C4-2B (cell line): ENCODE data around the gene ZNF79.

Source experiments
- H3K27ac ChIP-seq: fragments of 450-650 bp; 2 replicates; pipeline ENCODE4 v1.5.1; 2017
- ZFX ChIP-seq: fragments of 450-650 bp; IDR thresholded peaks from 2 replicates; pipeline ENCODE4 v1.6.1; 2017
- TF ChIP-seq, protein P1 (sequence below): fragments of 450-650 bp; conservative IDR thresholded peaks from 2 replicates; pipeline ENCODE4 v1.5.1; 2017; ENCODE audit warnings: mild to moderate bottlenecking

ZNF79 gene

DNA sequence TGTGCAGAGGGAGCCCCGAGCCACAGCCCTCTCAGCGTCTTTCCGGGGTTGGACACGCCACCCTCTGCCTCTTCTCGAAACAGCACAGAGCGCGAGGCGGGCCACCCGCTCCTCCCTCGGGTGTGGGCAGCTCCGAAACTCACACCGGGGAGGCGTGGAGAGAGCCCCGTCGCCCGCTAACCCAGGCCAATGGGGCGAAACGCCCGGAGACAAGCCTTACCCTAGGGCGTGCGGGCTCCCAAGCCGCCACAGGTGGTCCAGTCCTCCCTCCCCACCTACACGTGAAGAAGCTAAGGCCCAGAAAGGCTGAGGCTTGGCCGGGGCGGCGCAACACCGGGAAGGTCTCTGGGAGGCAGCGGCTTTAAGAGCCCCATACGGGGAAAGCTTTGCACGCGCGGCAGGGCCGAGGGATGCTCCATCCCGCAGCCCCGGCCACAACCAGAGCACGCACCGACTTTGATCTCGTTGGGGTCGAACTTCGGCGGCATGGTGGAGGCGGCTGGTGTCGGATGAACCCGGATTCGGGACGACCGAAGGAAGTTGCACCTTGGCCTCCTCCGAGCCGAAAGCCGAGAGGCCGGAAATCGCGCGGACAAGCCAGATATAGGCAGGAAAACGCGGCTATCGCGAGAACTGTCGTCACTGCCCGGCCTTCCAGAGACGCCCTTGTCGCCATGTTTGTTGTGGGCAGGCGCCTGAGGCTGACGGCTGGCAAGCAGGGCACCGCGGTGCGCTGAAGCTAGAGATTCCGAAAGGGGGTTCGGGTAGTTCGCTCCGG, 26.8 kb downstream of the ZNF79 start, which contains the start of the genes LRSAM1 and RPL12:
TSS of gene LRSAM1 (plus strand) at position 681 of the 778 bp plus-strand sequence. CDS start 3,018 bp downstream, outside the sequence.
TSS of gene RPL12 (minus strand) at position 577 of the 778 bp plus-strand sequence. CDS start at position 488, 89 bp downstream.
- peak; percentile 57; the same call in 1 of the 2 replicates for TF ChIP-seq ZFX
- TF ChIP-seq, protein P1, sequence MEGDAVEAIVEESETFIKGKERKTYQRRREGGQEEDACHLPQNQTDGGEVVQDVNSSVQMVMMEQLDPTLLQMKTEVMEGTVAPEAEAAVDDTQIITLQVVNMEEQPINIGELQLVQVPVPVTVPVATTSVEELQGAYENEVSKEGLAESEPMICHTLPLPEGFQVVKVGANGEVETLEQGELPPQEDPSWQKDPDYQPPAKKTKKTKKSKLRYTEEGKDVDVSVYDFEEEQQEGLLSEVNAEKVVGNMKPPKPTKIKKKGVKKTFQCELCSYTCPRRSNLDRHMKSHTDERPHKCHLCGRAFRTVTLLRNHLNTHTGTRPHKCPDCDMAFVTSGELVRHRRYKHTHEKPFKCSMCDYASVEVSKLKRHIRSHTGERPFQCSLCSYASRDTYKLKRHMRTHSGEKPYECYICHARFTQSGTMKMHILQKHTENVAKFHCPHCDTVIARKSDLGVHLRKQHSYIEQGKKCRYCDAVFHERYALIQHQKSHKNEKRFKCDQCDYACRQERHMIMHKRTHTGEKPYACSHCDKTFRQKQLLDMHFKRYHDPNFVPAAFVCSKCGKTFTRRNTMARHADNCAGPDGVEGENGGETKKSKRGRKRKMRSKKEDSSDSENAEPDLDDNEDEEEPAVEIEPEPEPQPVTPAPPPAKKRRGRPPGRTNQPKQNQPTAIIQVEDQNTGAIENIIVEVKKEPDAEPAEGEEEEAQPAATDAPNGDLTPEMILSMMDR: no peak
- peak within 1 kb of the TSS; percentile 96 for H3K27ac ChIP-seq

DNA sequence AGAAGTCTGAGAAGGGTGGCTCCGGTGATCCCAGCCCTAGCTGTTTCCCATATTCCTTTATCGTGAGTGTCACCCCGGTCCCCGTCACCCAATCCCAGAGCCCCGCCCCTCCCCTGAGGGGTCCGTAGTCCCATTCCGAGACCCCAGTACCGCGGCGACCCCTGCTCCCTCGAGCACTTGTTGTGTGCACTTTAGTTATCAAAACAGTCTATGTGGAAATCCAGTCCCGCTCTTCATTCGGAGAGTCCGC, 27.4 kb downstream of the ZNF79 start:
- TF ChIP-seq, protein P1: no peak
- TF ChIP-seq ZFX: no peak
- H3K27ac ChIP-seq: peak overlapping the region; percentile 96

DNA sequence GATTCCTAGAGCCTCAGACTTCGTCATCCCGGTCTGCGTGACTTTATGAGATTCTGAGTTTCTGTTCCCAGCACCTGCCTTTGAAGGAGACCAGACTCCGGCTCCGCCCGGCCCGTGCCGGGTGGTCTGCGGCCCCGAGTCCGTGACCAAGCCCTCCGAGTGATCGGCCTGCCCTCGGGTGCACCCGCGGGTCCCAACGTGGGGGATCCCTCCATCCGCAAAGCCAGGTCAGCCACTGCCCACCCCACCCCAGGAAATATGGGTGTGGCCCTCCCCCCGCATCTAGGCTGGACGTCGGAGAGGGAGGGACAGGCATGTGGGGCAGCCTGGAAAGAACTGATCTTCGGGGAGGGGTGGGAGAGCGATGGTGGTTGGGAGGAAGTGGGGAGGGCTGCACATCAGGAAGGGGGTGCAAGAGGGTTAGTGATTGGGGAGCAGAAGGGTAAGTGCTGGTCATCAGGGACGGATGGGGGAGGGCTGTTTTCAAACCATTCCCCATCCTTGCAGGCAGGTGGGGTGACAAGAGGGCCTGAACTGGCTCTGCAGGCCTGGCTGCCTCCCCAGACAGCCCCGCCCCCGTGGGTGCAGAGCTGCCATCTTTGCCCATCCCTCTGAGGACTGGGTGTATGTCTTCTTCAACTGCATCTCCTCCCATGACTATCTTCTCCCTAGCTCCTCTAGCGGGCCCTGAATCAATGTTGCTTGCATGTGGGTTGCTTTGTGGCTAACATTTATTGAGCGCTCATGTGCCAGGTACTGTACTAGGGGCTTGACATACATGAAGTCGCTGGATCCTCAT, 27.9 kb downstream of the ZNF79 start:
- TF ChIP-seq, protein P1: no peak; the same call in 1 of the 2 replicates
- no peak for TF ChIP-seq ZFX
- H3K27ac ChIP-seq: peak overlapping the region; percentile 96

DNA sequence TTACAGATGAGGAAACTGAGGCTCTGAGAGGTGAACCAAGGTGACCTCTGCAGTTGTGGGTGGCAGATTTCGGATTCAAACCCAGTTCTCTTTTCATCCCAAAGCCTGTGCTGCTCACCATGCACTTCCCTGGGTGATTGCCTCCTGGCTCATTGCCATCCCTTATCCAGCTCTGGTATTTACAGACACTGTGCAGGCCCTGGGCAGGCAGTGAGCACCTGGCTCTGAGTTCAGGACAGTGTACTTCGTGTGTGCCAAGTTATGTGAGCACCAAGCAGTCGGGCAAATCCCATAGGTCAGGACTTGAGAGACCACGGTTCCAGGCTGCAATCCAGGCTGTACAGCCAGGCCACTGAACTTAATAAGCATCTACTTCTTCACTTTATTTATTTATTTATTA, 28.5 kb downstream of the ZNF79 start:
- no peak for TF ChIP-seq ZFX
- TF ChIP-seq, protein P1: no peak; the same call in 1 of the 2 replicates
- peak overlapping the region; percentile 96 for H3K27ac ChIP-seq

DNA sequence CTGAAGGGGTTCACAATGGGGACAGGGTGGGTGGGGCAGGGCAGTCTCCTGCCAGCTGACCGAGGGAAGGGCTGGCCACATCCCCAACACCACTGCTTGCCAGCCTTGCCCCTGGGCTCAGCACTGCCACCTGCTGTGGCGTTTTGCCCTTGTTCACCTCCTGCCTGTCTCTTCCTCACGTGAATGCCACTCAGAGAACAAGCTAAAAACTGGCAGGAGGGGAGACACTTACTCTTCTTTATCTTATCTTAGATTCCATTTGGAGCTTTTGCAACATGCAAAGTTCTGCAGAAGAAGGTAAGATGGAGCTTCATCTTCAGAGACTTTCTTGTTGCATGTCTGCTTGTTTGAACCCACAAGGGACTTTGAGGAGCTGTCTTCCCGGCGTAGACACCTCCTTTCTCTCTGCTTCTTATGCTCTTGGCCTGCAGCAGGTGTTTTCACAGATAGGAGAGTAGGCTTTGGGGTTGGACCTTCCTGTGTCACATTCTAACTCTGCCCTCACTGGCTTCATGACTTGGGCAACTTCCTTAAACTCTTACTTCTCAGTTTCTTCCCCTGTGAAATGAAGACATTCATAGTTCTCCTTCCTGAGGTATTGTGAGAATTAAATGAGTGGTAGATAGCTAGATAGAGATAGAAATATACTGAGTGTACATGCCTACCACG, 31.3 kb downstream of the ZNF79 start:
- TF ChIP-seq ZFX: no peak
- TF ChIP-seq, protein P1: no peak; the same call in 1 of the 2 replicates
- H3K27ac ChIP-seq: no peak overlapping the region

DNA sequence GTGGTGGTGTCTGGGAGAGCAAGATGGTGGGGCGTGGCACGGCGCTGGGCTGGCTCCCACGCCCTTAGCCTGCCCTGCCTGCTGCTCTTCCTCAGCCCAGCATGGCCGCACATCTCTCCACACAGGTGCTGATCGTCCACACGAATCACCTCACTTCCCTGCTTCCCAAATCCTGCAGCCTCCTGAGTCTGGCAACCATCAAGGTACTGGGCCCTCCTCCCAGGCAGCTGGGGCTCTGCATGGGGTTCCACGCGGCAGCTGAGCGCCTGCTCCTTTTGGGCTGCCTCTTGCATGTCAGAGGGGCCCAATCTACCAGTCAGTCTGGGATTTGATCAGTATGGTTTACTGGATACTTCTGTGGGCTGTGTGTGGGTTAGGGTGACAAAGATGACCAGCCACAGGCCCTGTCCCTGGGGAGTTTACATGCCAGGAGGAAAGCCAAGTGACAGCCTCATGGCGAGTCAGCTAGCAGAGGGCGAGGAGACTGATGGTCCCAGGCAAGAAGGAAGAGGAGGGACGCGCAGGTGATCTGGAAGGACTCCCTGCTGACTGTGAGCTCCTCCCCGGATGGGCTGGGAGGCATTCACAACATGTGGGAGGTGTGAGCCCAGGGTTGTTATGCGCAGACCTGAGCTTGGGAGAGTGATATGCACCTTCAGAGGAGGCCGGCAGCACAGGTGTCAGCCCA, 33.2 kb downstream of the ZNF79 start:
- no peak overlapping the region for H3K27ac ChIP-seq
- TF ChIP-seq, protein P1: no peak
- no peak for TF ChIP-seq ZFX
